Liver (tissue), 9 donors: ENCODE data around the gene CLDN10. TPM values are rescaled to one million over a fixed set of nuclear protein-coding genes. Genes with fewer than 3 reads are reported as not detected.

Experiments
- DNase-seq: peaks from one replicate; pipeline ENCODE4 v3.0.0-alpha.2; 2017; ENCODE audit warnings: low spot score
- H3K27ac ChIP-seq, 2 donors: one replicate each; pipeline ENCODE4 v1.7.0; 2013; ENCODE audit warnings: inconsistent platforms in 2 of 2, low read length in 2 of 2, control low read depth in 1 of 2, low read depth in 1 of 2, mild to moderate bottlenecking in 1 of 2
- H3K27me3 ChIP-seq, 4 donors: one replicate each; pipeline versions ENCODE4 v1.6.1 to v1.7.0; 2013; ENCODE audit warnings: low read length in 3 of 4, inconsistent platforms in 1 of 4, mild to moderate bottlenecking in 1 of 4, moderate library complexity in 1 of 4; ENCODE audit not compliant: control insufficient read depth in 4 of 4, insufficient read depth in 4 of 4
- H3K36me3 ChIP-seq, 4 donors: one replicate each; pipeline versions ENCODE4 v1.6.1 to v1.7.0; 2013; ENCODE audit warnings: low read length in 3 of 4, mild to moderate bottlenecking in 3 of 4, low read depth in 1 of 4, moderate library complexity in 1 of 4; ENCODE audit not compliant: control insufficient read depth in 4 of 4, insufficient read depth in 3 of 4
- H3K4me1 ChIP-seq, 4 donors: one replicate each; pipeline versions ENCODE4 v1.6.1 to v1.7.0; 2013; ENCODE audit warnings: low read length in 3 of 4, mild to moderate bottlenecking in 3 of 4, moderate library complexity in 1 of 4; ENCODE audit not compliant: control insufficient read depth in 4 of 4, insufficient read depth in 4 of 4
- H3K4me3 ChIP-seq, 3 donors: one replicate each; pipeline versions ENCODE4 v1.6.1 to v1.7.0; 2013; ENCODE audit warnings: low read length in 3 of 3, control low read depth in 1 of 3, low read depth in 1 of 3, mild to moderate bottlenecking in 1 of 3
- H3K9ac ChIP-seq, 2 donors: one replicate each; pipeline ENCODE4 v1.7.0; 2013; ENCODE audit warnings: low read length in 2 of 2, mild to moderate bottlenecking in 2 of 2, moderate library complexity in 2 of 2, control low read depth in 1 of 2, low read depth in 1 of 2
- H3K9me3 ChIP-seq, 4 donors: one replicate each; pipeline versions ENCODE4 v1.6.1 to v1.7.0; 2013; ENCODE audit warnings: low read length in 3 of 4; ENCODE audit not compliant: control insufficient read depth in 4 of 4
- EGR1 ChIP-seq, 2 donors: IDR thresholded peaks; 2 replicates each; pipeline ENCODE4 v1.6.1; 2016 to 2018; ENCODE audit warnings: antibody characterized with exemption in 2 of 2, low read depth in 2 of 2
- FOXA2 ChIP-seq: IDR thresholded peaks from 2 replicates; pipeline ENCODE4 v1.6.1; 2016; ENCODE audit warnings: antibody characterized with exemption
- GABPA ChIP-seq, 2 donors: IDR thresholded peaks in 1 of 2; conservative IDR thresholded peaks in 1 of 2; 2 replicates each; pipeline ENCODE4 v1.6.1; 2016; ENCODE audit warnings: antibody characterized with exemption in 2 of 2, mild to moderate bottlenecking in 1 of 2, moderate library complexity in 1 of 2
- HNF4A ChIP-seq, 2 donors: conservative IDR thresholded peaks; 2 replicates each; pipeline ENCODE4 v1.6.1; 2016; ENCODE audit warnings: antibody characterized with exemption in 2 of 2, mild to moderate bottlenecking in 2 of 2
- HNF4G ChIP-seq: IDR thresholded peaks from 2 replicates; pipeline ENCODE4 v1.6.1; 2016; ENCODE audit warnings: antibody characterized with exemption
- JUND ChIP-seq, 2 donors: IDR thresholded peaks; 2 replicates each; pipeline ENCODE4 v1.6.1; 2016; ENCODE audit warnings: antibody characterized with exemption in 2 of 2
- NR2F2 ChIP-seq: IDR thresholded peaks from 2 replicates; pipeline ENCODE4 v1.6.1; 2016; ENCODE audit warnings: antibody characterized with exemption
- RAD21 ChIP-seq, 2 donors: IDR thresholded peaks; 2 replicates each; pipeline ENCODE4 v1.6.1; 2016; ENCODE audit warnings: antibody characterized with exemption in 2 of 2, mild to moderate bottlenecking in 2 of 2
- RXRA ChIP-seq, 2 donors: IDR thresholded peaks; 2 replicates each; pipeline ENCODE4 v1.6.1; 2017 to 2018; ENCODE audit warnings: antibody characterized with exemption in 2 of 2, mild to moderate bottlenecking in 1 of 2
- SP1 ChIP-seq: IDR thresholded peaks from 2 replicates; pipeline ENCODE4 v1.6.1; 2018; ENCODE audit warnings: antibody characterized with exemption, mild to moderate bottlenecking
- TAF1 ChIP-seq: conservative IDR thresholded peaks from 2 replicates; pipeline ENCODE4 v1.6.1; 2016; ENCODE audit warnings: antibody characterized with exemption, mild to moderate bottlenecking
- YY1 ChIP-seq: IDR thresholded peaks from 2 replicates; pipeline ENCODE4 v1.6.1; 2016; ENCODE audit warnings: antibody characterized with exemption, mild to moderate bottlenecking
- WGBS: extraction: QIAGEN DNeasy Blood & Tissue Kit; methylation state at CpG from one replicate; pipeline ENCODE4 v1.1.7; 2013; 5-methylcytosine and 5-hydroxymethylcytosine counted together
- polyA plus RNA-seq, 2 donors: library from polyadenylated mRNA; stranded (reverse) in 1 of 2; unstranded in 1 of 2; fragments of 200-250 nt in 1 of 2; fragments of >200 nt in 1 of 2; fragmentation: Nextera tagmentation in 1 of 2; extraction: Ambion mirVana in 1 of 2; gene quantifications; one replicate each; pipeline versions ENCODE4 v1.2.1 to v1.2.3, GENCODE V29; 2013 to 2015
- total RNA-seq, 2 donors: library from RNA; depleted of rRNA; stranded (reverse); fragments of >200 nt; gene quantifications; one replicate each; pipeline ENCODE4 v1.2.3, GENCODE V29; 2014
- TF ChIP-seq, protein P1 (sequence below): IDR thresholded peaks from 2 replicates; pipeline ENCODE4 v1.6.1; 2016; ENCODE audit warnings: antibody characterized with exemption
- TF ChIP-seq, protein P2 (sequence below): IDR thresholded peaks from 2 replicates; pipeline ENCODE4 v1.6.1; 2016; ENCODE audit warnings: antibody characterized with exemption
- TF ChIP-seq, protein P3 (sequence below): IDR thresholded peaks from 2 replicates; pipeline ENCODE4 v1.6.1; 2016; ENCODE audit warnings: antibody characterized with exemption
- TF ChIP-seq, protein P4 (sequence below): fragments of 150-350 bp; IDR thresholded peaks from 2 replicates; pipeline ENCODE4 v1.5.1; 2017; ENCODE audit warnings: improper control_type of control experiment, low read depth, low read length; ENCODE audit not compliant: missing input control
- TF ChIP-seq, protein P5 (sequence below): IDR thresholded peaks from 2 replicates; pipeline ENCODE4 v1.6.1; 2016; ENCODE audit warnings: antibody characterized with exemption, mild to moderate bottlenecking
- donor health status: healthy.
- donor health status: healthy.
- donor health status: healthy.
- donor health status: healthy.
- donor health status: healthy.

The CLDN10 gene
- total and polyA plus RNA-seq, 4 donors: 0.79 to 15.1 (median 3.1) TPM

DNA sequence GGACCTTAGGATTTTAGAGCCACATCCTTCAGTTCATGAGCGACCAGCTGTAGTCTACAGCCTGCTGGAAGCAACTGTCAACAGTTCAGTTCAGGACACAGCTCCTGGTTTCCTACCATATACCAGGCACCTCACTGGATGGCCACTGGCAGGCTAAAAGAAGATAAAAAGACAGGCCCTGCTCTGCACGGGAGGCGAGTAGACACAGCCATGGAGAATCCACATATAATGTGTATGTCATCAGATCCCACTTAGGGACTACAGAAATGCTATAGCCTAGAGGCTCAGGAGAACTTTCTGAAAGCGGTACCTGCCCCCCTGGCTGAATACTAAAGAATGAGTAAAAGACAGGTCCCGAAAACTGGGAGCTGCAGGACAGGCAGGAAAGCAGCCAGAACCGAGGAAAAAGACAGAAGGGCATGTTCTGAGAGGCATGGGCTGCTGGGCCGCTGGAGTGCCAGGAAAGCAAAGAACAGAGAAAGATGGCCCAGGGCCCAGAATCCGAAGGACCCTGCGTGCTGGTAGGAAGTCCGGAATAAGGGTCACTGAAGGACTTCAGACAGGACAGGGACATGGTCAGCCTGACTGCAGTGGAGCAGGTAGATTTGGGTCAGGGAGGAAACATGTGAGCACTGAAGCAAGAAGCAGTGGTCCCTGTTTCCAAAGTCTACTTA lies 68.4 kb downstream of the CLDN10 start:
- H3K27me3 ChIP-seq: no peaks in the 10 kb centered on the region
- WGBS: 69% methylated on average over 10 of the region's 10 CpGs
- no peak overlapping the region for H3K27ac ChIP-seq
- H3K4me1 ChIP-seq: peaks cover 0 to 2% (median 0%) of the 10 kb centered on the region in 4 donors
- DNase-seq: no peak
- no peak overlapping the region for H3K4me3 ChIP-seq
- H3K9me3 ChIP-seq: no peaks in the 10 kb centered on the region
- no peaks in the 10 kb centered on the region for H3K36me3 ChIP-seq
- TF ChIP-seq, protein P1, sequence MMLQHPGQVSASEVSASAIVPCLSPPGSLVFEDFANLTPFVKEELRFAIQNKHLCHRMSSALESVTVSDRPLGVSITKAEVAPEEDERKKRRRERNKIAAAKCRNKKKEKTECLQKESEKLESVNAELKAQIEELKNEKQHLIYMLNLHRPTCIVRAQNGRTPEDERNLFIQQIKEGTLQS: no peak
- no peak for TF ChIP-seq JUND (IDR thresholded peaks at IDR 0.05)
- TF ChIP-seq RXRA (IDR thresholded peaks at IDR 0.05): no peak
- no peak for TF ChIP-seq HNF4A (conservative IDR thresholded peaks at IDR 0.05)
- no peak for TF ChIP-seq YY1
- TF ChIP-seq, protein P2, sequence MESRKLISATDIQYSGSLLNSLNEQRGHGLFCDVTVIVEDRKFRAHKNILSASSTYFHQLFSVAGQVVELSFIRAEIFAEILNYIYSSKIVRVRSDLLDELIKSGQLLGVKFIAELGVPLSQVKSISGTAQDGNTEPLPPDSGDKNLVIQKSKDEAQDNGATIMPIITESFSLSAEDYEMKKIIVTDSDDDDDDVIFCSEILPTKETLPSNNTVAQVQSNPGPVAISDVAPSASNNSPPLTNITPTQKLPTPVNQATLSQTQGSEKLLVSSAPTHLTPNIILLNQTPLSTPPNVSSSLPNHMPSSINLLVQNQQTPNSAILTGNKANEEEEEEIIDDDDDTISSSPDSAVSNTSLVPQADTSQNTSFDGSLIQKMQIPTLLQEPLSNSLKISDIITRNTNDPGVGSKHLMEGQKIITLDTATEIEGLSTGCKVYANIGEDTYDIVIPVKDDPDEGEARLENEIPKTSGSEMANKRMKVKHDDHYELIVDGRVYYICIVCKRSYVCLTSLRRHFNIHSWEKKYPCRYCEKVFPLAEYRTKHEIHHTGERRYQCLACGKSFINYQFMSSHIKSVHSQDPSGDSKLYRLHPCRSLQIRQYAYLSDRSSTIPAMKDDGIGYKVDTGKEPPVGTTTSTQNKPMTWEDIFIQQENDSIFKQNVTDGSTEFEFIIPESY: no peak
- TF ChIP-seq EGR1 (IDR thresholded peaks at IDR 0.05; ENCODE audit: low read depth in 2 of 2): no peak
- no peak for TF ChIP-seq FOXA2
- TF ChIP-seq, protein P3, sequence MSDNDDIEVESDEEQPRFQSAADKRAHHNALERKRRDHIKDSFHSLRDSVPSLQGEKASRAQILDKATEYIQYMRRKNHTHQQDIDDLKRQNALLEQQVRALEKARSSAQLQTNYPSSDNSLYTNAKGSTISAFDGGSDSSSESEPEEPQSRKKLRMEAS: no peak
- no peak for TF ChIP-seq TAF1
- TF ChIP-seq, protein P4, sequence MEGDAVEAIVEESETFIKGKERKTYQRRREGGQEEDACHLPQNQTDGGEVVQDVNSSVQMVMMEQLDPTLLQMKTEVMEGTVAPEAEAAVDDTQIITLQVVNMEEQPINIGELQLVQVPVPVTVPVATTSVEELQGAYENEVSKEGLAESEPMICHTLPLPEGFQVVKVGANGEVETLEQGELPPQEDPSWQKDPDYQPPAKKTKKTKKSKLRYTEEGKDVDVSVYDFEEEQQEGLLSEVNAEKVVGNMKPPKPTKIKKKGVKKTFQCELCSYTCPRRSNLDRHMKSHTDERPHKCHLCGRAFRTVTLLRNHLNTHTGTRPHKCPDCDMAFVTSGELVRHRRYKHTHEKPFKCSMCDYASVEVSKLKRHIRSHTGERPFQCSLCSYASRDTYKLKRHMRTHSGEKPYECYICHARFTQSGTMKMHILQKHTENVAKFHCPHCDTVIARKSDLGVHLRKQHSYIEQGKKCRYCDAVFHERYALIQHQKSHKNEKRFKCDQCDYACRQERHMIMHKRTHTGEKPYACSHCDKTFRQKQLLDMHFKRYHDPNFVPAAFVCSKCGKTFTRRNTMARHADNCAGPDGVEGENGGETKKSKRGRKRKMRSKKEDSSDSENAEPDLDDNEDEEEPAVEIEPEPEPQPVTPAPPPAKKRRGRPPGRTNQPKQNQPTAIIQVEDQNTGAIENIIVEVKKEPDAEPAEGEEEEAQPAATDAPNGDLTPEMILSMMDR: no peak
- no peak overlapping the region for H3K9ac ChIP-seq

DNA sequence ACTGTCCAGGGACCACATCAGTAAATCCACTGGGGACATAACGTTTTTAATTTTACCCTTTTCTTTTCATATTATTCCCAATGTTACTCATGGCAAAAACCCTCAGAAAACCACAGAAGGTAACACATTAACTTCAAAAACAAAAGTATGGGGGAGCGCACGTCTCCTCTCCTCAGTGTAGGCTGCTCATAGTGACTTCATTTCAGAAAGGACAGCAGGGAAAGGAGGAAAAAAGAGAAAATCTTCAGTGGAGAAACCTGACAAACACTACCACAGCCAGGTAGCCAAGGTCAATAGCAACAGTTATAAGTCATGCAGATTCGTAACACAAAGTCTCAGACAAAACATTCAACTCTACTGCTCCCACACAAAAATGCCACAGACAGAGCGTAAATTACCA lies 70.6 kb downstream of the CLDN10 start:
- Histone ChIP-seq H3K4me1 (peaks cover 0 to 2% (median 0%) of the 10 kb centered on the region in 4 donors), H3K27me3 (no peaks in the 10 kb centered on the region), H3K27ac (no peak overlapping the region), H3K4me3 (no peak overlapping the region), H3K9me3 (no peaks in the 10 kb centered on the region), H3K36me3 (no peaks in the 10 kb centered on the region), H3K9ac (no peak overlapping the region)
- no peak for DNase-seq
- WGBS: 47% methylated on average over 5 of the region's 5 CpGs
- TF ChIP-seq JUND (IDR thresholded peaks at IDR 0.05): no peak
- no peak for TF ChIP-seq SP1
- no peak for TF ChIP-seq TAF1
- TF ChIP-seq NR2F2: no peak
- no peak for TF ChIP-seq RXRA (IDR thresholded peaks at IDR 0.05)
- TF ChIP-seq GABPA (IDR thresholded peaks at IDR 0.05 in 1 of 2, conservative IDR thresholded peaks at IDR 0.05 in 1 of 2): no peak
- TF ChIP-seq, protein P2: no peak
- TF ChIP-seq YY1: no peak
- TF ChIP-seq RAD21 (IDR thresholded peaks at IDR 0.05): no peak
- no peak for TF ChIP-seq HNF4G
- no peak for TF ChIP-seq FOXA2
- TF ChIP-seq, protein P1: no peak
- TF ChIP-seq EGR1 (IDR thresholded peaks at IDR 0.05; ENCODE audit: low read depth in 2 of 2): no peak
- TF ChIP-seq, protein P5, sequence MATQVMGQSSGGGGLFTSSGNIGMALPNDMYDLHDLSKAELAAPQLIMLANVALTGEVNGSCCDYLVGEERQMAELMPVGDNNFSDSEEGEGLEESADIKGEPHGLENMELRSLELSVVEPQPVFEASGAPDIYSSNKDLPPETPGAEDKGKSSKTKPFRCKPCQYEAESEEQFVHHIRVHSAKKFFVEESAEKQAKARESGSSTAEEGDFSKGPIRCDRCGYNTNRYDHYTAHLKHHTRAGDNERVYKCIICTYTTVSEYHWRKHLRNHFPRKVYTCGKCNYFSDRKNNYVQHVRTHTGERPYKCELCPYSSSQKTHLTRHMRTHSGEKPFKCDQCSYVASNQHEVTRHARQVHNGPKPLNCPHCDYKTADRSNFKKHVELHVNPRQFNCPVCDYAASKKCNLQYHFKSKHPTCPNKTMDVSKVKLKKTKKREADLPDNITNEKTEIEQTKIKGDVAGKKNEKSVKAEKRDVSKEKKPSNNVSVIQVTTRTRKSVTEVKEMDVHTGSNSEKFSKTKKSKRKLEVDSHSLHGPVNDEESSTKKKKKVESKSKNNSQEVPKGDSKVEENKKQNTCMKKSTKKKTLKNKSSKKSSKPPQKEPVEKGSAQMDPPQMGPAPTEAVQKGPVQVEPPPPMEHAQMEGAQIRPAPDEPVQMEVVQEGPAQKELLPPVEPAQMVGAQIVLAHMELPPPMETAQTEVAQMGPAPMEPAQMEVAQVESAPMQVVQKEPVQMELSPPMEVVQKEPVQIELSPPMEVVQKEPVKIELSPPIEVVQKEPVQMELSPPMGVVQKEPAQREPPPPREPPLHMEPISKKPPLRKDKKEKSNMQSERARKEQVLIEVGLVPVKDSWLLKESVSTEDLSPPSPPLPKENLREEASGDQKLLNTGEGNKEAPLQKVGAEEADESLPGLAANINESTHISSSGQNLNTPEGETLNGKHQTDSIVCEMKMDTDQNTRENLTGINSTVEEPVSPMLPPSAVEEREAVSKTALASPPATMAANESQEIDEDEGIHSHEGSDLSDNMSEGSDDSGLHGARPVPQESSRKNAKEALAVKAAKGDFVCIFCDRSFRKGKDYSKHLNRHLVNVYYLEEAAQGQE: no peak
- TF ChIP-seq, protein P4: no peak
- TF ChIP-seq HNF4A (conservative IDR thresholded peaks at IDR 0.05): no peak
- TF ChIP-seq, protein P3: no peak
